Neural cell (in vitro differentiated cells): ENCODE measurements around the gene EPHA6.

Experiments used
- CTCF ChIP-seq: fragments of 450-650 bp; IDR thresholded peaks from 2 replicates; pipeline ENCODE4 v1.5.1; 2014; ENCODE audit warnings: antibody characterized with exemption, mild to moderate bottlenecking, moderate library complexity; ENCODE audit not compliant: poor library complexity, severe bottlenecking
- EP300 ChIP-seq: fragments of 450-650 bp; conservative IDR thresholded peaks from 2 replicates; pipeline ENCODE4 v1.6.1; 2014; ENCODE audit warnings: antibody characterized with exemption, mild to moderate bottlenecking, moderate library complexity; ENCODE audit not compliant: poor library complexity, severe bottlenecking
- POLR2AphosphoS5 ChIP-seq: IDR thresholded peaks from 2 replicates; pipeline ENCODE4 v1.6.1; 2012
- REST ChIP-seq: IDR thresholded peaks from 2 replicates; pipeline ENCODE4 v1.6.1; 2012; ENCODE audit warnings: borderline replicate concordance
- TAF1 ChIP-seq: IDR thresholded peaks from 2 replicates; pipeline ENCODE4 v1.6.1; 2012; ENCODE audit warnings: low read depth

- TF ChIP-seq EP300 (no peak), CTCF (no peak), REST (no peak), TAF1 (no peak), POLR2AphosphoS5 (no peak)
These were observed 477.5 kb downstream of the EPHA6 start for GRCh38 chr3:97291901-97292300.
